HFFc6 (cell line): Measurements from ENCODE around the gene HUNK. TPM values are rescaled to one million over a fixed set of nuclear protein-coding genes. Genes with fewer than 3 reads are reported as not detected.

Experiments used
- DNase-seq: peaks from one replicate; pipeline ENCODE4 v3.0.0-alpha.2; 2018
- H3K27ac Mint-ChIP-seq: 2 replicates; pipeline ENCODE4 v1.8.0; 2020; ENCODE audit warnings: mild to moderate bottlenecking, mixed read lengths
- H3K27me3 Mint-ChIP-seq: 2 replicates; pipeline ENCODE4 v1.8.0; 2021; ENCODE audit warnings: mild to moderate bottlenecking, moderate library complexity, mixed read lengths; ENCODE audit not compliant: insufficient read depth
- H3K36me3 Mint-ChIP-seq: 2 replicates; pipeline ENCODE4 v1.8.0; 2021; ENCODE audit warnings: low read depth, mixed read lengths
- H3K4me1 Mint-ChIP-seq: 2 replicates; pipeline ENCODE4 v1.8.0; 2020; ENCODE audit warnings: low read depth, mixed read lengths
- H3K4me3 Mint-ChIP-seq: 2 replicates; pipeline ENCODE4 v1.8.0; 2020; ENCODE audit warnings: mild to moderate bottlenecking, moderate library complexity, mixed read lengths
- H3K9me3 Mint-ChIP-seq: 2 replicates; pipeline ENCODE4 v1.8.0; 2020; ENCODE audit warnings: mild to moderate bottlenecking, mixed read lengths
- total RNA-seq, 6 experiments: library from RNA; stranded (reverse); fragmentation: NEBNext Ultra II Directional; extraction: Animal tissue kit (Norgen Biotek cat#: 25700); gene quantifications; 2 replicates in 1 of 6; 3 replicates in 5 of 6; pipeline ENCODE4 v1.2.3, GENCODE V29; 2021
- TF ChIP-seq, protein P1 (sequence below): fragments of 200-600 bp; sonication (generic); IDR thresholded peaks from 2 replicates; pipeline ENCODE4 v1.5.0; 2021; ENCODE audit warnings: antibody characterized with exemption, mild to moderate bottlenecking

The HUNK gene
- total RNA-seq, 6 experiments from 2014 or later, result not detected

DNA sequence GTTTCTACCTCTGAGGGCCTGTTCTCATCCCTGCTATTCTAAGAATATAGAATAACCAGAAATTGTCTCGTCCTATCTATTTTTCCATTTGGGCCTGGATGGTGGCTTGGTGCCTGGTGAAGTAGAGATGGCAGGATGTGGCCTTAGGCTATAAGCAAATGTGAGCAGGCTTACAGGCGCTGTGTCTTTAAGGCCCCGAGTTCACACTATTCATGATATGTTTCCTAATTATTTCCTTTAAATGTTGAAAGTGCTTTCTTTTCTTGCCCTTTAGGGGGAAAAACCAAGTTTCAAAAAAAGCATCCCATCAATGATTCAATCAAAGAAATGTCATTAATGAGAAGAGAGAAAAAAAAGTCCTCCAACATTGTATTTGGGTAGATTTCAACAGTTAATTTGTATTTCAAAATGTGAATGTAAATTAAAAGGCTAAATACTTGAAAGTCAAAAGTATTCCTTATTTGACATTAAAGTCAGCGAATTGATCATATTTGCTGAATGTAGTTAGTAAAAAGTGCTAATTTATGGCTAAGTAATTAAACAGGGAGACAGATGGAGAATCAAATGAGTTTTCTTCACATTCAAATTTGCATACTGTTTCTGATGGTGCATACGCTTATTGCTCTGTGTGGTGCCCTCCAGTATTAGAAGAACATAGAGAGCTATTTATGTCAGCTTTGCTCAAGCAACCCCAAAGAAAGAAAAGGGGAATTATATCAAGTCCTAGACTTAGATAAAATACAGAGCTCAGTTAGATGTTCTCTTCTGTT lies 34.0 kb upstream of the HUNK start:
- no peak for DNase-seq
- no peaks in the 10 kb centered on the region for H3K36me3 Mint-ChIP-seq
- H3K27ac Mint-ChIP-seq, result no peak overlapping the region
- no peak overlapping the region for H3K4me3 Mint-ChIP-seq
- peaks cover 8% of the 10 kb centered on the region for H3K9me3 Mint-ChIP-seq
- TF ChIP-seq, protein P1, sequence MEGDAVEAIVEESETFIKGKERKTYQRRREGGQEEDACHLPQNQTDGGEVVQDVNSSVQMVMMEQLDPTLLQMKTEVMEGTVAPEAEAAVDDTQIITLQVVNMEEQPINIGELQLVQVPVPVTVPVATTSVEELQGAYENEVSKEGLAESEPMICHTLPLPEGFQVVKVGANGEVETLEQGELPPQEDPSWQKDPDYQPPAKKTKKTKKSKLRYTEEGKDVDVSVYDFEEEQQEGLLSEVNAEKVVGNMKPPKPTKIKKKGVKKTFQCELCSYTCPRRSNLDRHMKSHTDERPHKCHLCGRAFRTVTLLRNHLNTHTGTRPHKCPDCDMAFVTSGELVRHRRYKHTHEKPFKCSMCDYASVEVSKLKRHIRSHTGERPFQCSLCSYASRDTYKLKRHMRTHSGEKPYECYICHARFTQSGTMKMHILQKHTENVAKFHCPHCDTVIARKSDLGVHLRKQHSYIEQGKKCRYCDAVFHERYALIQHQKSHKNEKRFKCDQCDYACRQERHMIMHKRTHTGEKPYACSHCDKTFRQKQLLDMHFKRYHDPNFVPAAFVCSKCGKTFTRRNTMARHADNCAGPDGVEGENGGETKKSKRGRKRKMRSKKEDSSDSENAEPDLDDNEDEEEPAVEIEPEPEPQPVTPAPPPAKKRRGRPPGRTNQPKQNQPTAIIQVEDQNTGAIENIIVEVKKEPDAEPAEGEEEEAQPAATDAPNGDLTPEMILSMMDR, result no peak
- no peaks in the 10 kb centered on the region for H3K4me1 Mint-ChIP-seq
- H3K27me3 Mint-ChIP-seq, result no peaks in the 10 kb centered on the region

DNA sequence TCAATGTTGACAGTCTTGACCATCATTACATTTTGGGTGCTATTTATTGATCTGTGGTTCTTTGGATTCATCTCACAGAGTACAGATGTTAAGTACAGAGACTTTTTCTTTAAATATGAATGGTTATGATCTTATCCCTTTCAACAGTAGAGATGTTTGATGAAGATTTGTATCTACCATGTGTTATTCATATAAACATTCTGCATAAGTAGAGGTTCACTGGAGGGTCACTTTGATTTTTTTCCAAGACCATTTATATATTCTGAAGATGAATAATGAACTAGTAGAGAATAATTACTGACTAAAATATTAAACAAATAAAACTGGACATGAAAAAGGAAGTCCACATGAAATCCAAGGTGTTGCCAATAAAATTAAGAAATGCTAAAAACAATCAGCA lies 28.6 kb upstream of the HUNK start:
- Mint-ChIP-seq H3K36me3 (no peaks in the 10 kb centered on the region), H3K4me1 (no peaks in the 10 kb centered on the region), H3K9me3 (peaks cover 16% of the 10 kb centered on the region), H3K4me3 (no peak overlapping the region), H3K27ac (no peak overlapping the region), H3K27me3 (no peaks in the 10 kb centered on the region; the same call in 1 of the 2 replicates)
- no peak for DNase-seq
- TF ChIP-seq, protein P1, result no peak

DNA sequence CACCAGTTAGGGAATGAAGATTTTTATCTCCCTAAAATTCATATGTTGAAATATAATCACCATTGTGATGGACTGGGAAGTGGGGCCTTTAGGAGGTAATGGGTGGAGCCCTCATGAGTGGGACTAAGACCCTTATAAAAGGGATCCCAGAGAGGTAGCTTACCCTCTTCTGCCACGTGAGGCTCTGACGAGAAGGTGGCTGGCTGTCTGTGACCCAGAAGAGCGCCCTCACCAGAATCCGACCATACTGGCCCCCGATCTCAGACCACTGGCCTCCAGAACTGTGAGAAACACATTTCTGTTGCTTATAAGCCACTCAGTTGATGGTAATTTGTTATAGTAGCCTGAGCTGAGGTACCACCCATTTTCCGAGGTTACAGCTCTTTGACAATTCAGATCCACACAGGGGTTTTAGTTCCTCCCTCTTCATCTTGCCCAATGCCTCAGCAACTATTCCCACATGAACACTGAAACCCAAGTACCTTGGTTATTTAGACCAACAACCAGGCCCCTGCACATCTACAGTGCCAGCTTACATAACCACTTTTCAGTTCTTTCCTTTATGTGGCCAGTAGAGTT lies 27.6 kb upstream of the HUNK start:
- Mint-ChIP-seq H3K4me1 (no peaks in the 10 kb centered on the region), H3K4me3 (no peak overlapping the region), H3K27me3 (no peaks in the 10 kb centered on the region; the same call in 1 of the 2 replicates), H3K36me3 (no peaks in the 10 kb centered on the region), H3K27ac (no peak overlapping the region), H3K9me3 (peaks cover 18% of the 10 kb centered on the region)
- no peak for DNase-seq
- TF ChIP-seq, protein P1, result no peak

DNA sequence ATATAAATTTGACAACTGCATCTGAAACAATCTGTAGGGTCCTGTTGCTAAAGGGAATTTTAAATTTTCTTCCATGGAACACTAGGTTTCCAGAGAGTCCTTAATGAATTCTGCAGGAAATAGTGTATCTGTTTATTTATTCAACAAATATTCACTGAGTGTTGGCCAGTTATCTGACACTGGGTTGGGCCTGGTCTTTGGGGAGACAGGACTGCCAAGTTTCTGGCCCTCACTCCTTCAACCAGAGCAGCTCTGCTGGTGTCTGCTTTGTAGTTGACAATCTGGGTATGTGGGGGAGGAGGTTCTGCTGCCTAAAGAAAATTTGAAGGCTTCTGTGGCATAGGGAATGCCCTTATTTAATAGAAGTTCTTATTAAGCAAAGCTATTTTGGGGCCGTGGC lies 26.1 kb upstream of the HUNK start:
- no peak for DNase-seq
- no peaks in the 10 kb centered on the region for H3K4me1 Mint-ChIP-seq
- no peaks in the 10 kb centered on the region; the same call in 1 of the 2 replicates for H3K27me3 Mint-ChIP-seq
- peaks cover 7% of the 10 kb centered on the region for H3K36me3 Mint-ChIP-seq
- no peak overlapping the region for H3K27ac Mint-ChIP-seq
- H3K4me3 Mint-ChIP-seq, result no peak overlapping the region
- H3K9me3 Mint-ChIP-seq, result peaks cover 24% of the 10 kb centered on the region
- TF ChIP-seq, protein P1, result no peak

DNA sequence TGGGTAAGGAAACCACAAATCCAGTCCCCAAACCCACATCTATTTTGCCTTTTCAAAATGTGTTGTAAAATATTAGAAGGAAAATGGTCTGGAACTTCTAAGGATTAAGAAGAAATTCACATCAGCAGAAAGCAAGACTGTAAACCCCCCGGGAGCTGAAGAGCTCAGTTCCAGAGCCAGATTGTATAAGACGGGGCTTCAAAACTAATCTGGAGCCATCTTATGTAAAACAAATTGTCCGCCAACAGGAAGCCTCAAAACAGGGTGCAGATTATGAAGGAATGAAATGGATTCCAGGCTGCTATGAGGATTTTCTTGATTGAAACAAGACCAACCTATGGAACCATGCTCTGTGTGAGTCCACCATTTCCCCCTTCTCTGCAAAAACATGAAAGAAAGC lies 25.1 kb upstream of the HUNK start:
- no peak for DNase-seq
- Mint-ChIP-seq H3K36me3 (peaks cover 8% of the 10 kb centered on the region), H3K27me3 (no peaks in the 10 kb centered on the region; the same call in 1 of the 2 replicates), H3K4me1 (no peaks in the 10 kb centered on the region), H3K4me3 (no peak overlapping the region), H3K27ac (no peak overlapping the region), H3K9me3 (peaks cover 29% of the 10 kb centered on the region)
- TF ChIP-seq, protein P1, result no peak
